AML-193 (cell line): ENCODE results near the gene SNCB.
"Not testable (repeated sequence)": the region's sequence is repeated elsewhere in the genome, so short reads cannot be mapped to it uniquely, and the experiment has no call there.

Source experiments
- DNase-seq, 2 experiments: peaks; one replicate each; lab custom pipeline; 2025; lab: John Stamatoyannopoulos, UW

SNCB gene

DNA sequence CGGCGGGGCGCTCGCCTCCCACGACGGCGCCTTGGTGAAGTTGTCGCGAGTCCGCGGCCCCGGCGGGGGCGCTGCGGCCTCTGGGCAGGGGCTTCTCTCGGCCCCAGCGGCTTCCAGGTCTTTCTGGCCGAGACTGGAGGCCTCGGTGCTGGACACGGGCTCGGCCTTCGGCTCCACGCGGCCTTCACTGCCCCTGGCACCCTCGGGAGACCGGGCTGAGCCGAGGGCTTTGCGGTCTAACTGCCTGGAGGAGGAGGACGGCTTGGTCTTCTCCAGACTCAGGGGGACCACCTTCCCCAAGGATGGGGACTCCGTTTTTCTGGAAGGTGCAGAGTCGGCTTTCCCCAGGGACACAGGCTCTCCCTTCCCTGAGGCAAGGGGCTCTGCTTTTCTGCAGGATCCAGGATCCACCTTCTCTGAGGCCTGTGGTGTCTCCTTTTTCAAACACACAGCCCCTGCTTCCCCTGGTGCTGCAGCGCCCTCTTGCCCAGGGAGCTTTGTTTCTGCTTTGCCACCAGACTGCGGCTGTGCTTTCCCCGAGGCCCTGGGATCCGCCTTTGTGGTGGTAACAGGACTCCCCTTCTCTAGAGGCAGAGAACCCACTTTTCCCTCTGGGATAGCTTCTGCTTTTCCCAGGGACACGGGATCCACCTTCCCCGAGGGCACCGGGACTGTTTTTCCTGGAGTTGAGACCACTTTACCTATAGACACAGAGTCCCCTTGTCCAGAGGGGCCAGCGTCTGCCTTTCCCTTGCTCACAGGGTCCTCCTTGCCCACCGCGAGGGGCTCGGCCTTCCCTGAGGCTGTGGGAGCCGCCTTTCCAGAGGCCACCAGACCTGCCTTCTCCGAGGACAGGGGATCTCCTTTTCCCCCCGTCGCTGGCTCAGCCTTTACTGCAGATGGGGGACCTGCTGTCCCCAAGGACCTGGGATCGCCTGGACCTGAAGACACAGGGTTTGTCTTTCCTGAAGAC is 32.6 kb downstream of the SNCB start:
- DNase-seq: no peak

DNA sequence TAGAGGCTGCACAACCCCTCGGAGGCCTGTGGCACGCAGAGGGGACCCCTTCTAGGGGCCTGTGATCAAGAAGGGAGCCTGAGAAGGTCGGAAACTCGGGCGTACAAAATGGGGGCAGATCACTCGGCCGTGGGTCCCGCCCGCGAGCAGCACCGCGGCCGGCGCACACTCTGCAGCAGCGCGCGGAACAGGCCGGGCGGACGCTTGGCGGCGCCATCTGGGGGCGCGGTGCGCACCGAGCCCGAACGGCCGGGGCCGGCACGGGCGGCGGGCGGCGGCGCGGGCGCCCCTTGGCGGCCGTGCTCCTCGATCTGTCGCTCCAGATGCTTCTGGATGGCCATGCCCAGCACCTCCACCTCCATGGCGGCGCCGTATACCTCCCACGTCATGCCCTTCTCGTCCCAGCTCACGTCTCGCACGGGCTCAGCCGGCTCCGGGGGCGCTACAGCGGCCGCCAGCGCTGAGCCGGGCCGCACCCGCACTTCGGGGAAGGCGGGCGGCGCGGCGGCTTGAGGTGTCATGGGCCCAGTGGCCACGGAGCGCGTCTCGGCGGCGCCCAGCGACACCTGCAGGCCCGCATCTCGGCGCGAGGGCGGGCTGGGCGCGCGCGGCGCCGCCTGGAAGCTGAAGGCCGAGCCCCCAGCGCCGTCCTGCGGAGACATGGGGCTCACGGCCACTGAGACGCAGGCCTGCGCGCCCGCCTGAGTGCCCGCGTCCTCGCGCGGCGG is 33.5 kb downstream of the SNCB start:
- DNase-seq: no peak

DNA sequence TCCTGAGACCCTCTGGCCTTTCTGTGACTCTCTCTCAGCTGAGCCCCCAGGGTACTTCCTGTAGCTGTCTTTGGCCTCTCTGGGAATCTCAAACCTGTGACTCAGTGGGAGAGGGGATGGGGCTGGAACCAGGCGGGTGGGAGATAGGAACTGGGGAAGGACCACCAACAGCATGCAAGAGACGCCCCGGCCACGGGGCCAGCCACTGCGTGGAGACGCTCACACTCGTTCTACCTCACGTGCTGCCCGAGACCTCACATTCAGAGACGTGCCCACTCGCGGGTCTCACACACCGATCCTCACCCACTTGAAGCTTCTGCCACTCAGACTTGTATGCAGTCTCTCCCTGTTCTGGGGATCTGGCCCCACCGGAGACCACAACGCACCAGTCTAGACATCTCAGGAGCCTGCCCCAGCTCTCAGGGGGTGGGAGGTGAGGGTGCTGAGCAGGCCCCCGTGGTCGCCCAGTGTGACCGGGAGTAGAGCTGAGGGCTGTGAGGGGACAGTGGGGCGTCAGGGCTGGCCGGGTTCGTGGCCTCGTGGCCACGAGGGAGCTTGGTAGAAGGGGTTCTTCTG is 34.2 kb downstream of the SNCB start:
- DNase-seq: no peak

DNA sequence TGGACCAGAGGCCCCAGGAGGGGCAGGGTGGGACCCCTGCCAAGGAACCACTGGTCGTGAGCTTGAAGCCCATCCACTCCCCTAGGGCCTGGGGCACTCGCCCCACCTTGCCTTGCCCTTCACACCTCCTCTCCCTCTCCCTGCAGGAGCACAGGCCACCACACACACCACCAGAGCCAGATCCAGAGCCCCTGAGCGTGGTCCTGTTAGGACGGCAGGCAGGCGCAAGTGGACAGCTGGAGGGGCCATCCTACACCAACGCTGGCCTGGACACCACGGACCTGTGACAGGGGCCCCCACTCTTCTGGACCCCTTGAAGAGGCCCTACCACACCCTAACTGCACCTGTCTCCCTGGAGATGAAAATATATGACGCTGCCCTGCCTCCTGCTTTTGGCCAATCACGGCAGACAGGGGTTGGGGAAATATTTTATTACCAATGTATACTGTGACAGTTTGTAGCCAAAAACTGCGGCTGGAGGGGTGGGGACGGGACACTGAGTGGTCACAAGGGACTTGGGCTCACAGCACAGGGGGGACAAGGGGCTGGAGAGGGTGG is 34.9 kb downstream of the SNCB start:
- no peak for DNase-seq

DNA sequence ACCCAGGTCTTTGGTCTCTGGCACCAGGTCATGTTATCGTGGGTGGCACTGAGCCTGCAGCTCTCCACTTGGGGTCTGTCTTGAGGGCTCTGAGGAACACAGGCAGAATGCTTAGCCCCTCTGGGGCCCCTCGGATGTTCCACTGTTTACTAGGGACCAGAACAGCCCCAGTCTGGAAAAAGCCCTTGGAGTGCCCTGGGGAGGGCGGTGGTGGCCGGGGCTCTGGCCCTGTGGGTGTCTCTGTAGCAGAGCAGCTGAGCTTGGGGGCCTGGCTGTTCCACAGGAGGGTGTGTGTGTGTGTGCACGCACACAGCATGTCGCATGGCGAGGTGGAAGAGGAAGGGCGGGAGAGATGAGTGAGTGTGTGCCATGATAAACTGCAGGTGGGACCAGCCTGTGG is 35.8 kb downstream of the SNCB start:
- no peak for DNase-seq

DNA sequence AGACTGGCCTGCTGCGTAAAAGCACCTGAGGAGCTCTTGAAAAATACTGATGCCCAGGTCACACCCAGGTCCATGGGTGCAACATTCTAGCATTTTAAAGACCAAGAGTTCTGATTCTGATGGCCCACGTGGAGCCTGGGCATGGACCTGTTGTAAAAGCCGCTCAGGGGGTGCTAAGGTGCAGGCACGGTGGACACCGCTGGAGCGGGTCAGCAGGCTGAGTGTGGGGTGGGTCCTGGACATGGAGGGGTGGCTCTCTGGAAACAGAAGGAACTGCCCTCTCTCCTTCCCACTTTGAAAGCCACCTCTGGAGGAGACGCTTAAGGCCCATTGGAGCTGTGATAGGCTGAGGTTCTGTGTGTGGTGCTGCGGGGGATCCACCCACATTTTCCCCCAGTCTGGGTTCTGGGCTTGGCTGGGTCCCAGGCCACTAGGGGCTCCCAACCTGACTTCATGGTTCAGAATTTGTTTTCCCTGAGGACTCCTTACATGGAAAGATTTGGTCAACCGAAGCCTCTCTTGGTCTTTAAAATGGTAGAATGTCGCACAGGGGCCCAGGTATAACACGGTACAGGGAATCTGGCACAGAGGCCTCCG is 37.0 kb downstream of the SNCB start:
- DNase-seq: no peak

DNA sequence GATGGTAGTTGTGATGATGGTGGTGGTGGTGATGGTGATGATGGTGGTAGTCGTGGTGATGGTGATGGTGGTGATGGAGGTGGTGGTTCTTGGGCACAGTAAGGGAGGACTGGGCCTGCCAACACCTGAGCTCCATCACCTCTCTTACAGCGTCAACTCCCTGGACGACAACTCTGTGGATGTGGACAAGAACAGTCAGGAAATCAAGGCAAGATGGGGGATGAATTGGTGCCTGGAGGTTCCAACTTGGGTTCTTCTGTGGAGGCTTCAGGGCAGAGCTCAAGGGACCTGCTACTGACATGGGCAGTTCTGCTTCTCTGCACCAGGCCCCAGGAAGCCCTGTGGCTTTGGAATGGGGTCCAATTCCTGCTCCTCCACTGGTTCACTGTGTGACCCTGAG is 37.8 kb downstream of the SNCB start:
- no peak for DNase-seq

DNA sequence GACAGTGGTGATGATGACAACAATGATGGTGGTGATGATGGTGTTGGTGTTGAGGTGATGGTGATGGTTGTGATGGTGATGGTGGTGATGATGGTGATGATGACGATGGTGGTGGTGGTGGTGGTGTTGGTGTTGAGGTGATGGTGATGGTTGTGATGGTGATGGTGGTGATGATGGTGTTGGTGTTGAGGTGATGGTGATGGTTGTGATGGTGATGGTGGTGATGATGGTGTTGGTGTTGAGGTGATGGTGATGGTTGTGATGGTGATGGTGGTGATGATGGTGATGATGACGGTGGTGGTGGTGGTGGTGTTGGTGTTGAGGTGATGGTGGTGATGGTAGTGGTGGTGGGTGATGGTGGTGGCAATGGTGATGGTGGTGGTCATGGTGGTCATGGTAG is 38.7 kb downstream of the SNCB start:
- not testable (repeated sequence) for DNase-seq

DNA sequence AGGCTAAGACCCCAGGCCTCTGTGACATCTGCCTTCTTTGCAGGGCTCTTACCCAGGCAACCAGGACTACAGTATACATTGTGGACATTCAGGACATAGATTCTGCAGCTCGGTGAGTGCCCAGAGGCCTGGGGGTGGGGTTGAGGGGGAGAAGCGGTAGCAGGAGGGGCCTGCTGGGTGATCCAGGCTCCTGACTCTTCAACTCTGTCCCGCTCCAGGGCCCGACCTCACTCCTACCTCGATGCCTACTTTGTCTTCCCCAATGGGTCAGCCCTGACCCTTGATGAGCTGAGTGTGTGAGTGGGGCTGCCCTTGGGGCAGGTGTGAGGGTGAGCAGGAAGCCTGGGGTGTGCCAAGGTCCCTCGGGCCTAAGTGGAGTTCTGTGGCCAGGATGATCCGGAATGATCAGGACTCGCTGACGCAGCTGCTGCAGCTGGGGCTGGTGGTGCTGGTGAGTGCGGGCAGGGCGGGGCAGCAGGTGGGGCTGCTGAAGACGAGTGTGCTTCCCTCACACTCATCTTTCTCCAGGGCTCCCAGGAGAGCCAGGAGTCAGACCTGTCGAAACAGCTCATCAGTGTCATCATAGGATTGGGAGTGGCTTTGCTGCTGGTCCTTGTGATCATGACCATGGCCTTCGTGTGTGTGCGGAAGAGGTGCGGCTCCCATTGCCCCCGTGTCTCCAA is 40.2 kb downstream of the SNCB start:
- no peak for DNase-seq

DNA sequence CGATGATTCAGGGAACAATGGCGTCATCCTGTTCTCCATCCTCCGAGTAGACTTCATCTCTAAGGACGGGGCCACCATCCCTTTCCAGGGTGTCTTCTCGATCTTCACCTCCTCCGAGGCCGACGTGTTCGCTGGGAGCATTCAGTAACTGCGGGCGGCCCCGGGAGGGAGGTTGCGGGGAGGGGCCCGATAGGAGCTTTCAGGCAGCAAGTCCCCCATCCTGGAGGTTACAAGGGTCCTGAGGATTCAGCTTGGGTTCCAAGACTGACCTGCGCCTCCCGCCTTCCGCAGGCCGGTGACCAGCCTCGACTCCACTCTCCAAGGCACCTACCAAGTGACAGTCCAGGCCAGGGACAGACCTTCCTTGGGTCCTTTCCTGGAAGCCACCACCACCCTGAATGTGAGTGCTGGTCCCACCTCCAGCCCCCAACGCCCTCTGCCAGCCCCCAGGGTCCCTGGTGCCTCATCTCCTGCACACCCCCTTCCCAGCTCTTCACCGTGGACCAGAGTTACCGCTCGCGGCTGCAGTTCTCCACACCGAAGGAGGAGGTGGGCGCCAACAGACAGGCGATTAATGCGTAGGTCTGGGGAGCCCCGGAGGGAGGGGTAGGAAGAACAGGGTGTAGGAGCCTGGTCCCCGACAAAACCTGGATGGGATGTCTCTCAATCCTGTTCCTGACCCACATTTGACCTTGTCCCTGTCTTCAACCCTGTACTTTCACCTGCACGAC is 41.1 kb downstream of the SNCB start:
- DNase-seq: no peak

DNA sequence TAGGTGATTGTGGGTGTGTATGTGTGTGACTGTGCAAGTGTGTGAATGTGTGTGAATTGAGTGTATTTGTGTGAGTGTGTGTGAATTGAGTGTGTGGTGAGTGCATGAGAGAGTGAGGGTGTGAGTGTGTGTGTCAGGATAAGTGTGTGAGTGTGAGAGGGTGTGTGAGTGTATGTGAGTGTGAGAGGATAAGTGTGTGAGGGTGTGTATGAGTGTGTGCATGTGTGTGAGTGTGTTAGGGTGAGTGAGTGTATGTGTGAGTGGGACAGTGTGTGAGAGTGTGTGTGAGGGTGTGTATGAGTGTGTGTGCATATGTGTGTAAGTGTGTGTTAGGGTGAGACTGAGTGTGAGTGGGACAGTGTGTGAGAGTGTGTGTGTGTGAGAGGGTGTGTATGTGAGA is 42.0 kb downstream of the SNCB start:
- no peak for DNase-seq

DNA sequence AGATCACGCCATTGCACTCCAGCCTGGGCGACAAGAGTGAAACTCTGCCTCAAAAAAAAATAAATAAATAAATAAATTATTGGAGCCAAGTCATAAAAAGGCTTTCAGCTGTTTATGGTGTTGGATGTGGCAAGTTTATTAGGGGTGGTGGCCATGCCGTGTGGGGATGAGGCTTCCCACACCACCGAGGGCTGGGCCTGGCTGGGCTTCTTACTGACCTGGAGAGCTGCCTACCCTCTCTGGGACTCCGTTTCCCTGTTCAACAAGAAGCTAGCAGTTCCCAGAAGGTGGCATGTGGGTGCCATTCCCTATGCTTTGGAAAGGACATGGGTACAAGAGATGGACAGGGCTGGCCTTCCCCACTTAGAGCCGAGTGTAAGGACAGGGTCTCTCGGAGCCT is 42.9 kb downstream of the SNCB start:
- DNase-seq: no peak

DNA sequence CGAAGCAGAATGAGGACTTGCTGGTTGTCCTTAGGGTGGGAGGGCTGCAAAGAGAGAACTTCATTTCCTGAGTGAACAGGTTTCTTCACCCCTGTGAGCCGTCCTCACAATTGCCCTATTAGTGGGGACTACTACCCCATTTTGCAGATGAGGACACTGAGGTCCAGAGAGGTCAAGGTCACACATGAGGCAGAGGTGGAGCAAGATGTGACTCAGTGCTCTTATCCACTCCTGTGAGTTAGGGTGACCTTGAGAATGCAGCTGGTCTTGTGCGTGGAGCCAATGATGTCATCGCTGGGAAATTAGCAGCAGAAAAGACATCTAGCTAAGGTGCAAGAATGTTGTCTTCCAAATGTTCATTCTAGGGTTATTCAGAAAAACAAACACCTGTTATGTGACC is 47.3 kb downstream of the SNCB start:
- no peak for DNase-seq

DNA sequence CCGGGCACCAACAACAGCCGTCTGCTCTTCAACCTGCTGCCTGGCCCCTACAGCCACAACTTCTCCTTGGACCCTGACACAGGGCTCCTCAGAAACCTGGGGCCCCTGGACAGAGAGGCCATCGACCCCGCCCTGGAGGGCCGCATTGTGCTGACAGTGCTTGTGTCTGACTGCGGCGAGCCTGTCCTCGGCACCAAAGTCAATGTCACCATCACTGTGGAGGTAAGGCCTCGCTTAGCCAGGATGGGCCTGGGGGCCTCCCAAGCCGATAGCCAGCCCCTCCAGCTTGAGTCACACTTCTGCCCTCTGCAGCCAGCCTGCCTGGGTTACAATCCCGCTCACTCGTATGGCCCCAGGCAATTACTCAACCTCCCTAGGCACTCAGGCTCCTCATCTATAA is 49.0 kb downstream of the SNCB start:
- no peak for DNase-seq

DNA sequence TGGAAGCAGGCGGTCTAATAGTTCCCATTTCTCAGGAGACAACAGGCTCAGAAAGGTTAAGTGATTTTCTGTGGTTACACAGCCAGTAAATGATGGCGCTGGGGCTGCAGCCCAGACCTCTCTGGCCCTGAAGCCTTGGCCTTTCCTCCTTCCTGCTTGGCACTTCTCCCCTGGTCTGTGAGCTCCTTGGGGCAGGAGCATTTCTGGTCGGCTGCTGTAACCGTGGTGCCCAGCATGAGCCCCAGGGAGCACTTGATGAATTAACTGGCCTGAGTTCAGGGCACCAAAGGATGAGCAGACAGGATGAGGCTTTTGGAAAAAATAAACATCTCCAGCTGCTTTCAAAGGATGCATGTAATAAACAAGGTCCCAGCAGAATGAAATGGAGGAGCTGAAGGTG is 51.0 kb downstream of the SNCB start:
- DNase-seq: no peak

DNA sequence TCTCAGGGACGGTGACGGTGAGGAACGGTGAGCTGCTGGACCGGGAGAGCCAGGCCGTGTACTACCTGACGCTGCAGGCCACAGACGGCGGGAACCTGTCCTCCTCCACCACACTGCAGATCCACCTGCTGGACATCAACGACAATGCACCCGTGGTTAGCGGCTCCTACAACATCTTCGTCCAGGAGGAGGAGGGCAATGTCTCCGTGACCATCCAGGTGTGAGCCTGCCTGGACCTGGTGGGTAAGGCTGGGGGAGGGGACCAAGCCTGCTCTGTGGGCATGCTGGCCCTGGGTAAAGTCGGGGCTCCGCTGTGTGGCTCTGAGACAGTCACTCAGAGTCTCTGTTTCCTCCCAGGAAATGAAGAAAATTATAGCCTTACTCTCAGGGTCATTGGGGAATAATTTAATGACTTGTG is 51.9 kb downstream of the SNCB start:
- DNase-seq: no peak

DNA sequence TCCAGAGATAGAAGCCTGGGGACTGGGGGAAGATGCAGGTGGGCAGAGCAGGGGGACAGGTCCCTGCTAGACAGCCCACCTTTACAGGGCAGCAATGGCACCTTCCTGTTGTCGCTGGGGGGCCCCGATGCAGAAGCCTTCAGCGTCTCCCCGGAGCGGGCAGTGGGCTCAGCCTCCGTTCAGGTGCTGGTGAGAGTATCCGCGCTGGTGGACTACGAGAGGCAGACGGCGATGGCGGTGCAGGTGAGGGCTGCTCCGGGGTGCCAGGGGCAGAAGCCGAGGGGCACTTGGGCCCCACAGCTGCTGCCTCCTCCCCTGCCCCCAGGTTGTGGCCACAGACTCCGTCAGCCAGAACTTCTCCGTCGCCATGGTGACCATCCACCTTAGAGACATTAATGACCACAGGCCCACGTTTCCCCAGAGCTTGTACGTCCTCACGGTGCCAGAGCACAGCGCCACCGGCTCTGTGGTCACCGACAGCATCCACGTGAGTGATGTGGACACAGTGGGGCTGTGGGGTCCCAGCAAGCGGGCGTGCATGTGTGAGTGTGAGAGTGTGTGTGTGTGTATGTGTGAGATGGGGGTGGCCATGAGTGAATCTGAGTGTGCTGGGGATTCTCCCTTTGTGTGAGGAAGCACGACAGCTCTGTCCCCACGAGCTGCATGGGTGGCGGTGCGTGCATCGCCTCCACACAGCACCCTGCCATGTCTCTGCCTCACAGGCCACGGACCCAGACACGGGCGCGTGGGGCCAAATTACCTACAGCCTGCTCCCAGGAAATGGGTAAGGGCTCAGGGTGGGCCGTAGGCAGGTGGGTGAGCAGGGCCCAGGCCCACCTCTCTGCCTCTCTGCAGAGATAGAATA is 52.8 kb downstream of the SNCB start:
- DNase-seq: no peak

DNA sequence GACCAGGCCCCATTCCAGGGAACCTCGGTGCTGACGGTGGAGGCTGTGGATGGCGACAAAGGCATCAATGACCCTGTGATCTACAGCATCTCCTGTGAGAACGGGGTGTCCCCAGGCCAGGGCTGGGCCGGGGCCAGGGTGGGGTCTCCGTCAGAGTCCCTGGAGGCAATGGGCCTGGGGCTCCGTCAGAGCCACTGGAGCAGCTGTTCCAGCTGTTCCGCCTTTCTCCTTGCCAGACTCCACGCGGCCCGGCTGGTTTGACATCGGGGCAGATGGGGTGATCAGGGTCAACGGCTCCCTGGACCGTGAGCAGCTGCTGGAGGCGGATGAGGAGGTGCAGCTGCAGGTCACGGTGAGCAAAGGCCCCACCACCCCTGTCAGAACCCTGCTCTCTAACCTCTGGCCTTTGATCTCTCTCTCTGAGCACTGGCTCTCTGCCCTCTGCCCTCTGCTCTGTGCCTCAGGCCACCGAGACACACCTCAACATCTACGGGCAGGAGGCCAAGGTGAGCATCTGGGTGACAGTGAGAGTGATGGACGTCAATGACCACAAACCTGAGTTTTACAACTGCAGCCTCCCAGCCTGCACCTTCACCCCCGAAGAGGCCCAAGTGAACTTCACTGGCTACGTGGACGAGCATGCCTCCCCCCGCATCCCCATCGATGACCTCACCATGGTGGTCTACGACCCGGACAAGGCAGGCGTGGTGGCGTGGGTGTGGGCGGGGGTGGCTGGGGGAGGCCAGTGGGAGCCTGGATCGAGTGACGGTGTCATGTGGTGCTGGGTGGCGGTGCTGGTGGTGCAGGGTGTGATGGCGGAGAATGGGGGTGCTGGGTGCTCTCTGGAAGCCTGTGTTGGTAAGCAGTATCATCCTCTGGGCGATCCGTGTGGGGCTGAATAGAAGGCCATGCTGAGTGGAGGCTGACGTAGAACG is 54.6 kb downstream of the SNCB start:
- DNase-seq: no peak

DNA sequence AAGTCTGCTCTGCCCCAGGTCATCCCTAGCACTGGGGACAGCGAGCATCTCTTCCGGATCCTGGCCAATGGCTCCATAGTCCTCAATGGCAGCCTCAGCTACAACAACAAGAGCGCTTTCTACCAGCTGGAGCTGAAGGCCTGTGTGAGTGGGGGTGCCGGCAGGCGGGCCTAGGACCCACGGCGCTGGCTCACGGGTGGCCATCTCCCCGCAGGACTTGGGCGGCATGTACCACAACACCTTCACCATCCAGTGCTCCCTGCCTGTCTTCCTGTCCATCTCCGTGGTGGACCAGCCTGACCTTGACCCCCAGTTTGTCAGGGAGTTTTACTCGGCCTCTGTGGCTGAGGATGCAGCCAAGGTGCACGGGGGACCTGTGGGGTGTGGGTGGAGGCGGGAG is 55.3 kb downstream of the SNCB start:
- DNase-seq: no peak
